IMR-90 (cell line): ENCODE results near the gene EXOC4. TPM values are rescaled to one million over a fixed set of nuclear protein-coding genes. Genes with fewer than 3 reads are reported as not detected.

ENCODE experiments used
- ATAC-seq: fragments of 200-7000 bp; cut with Tn5 transposase; 2 replicates; pipeline ENCODE4 v1.9.1; 2020; ENCODE audit warnings: low read depth, mild to moderate bottlenecking, moderate library complexity
- BruUV-seq: library from RNA; stranded (reverse); fragments of 400-500 nt; replicated peaks from 2 replicates; lab custom pipeline; 2021; lab: Mats Ljungman, UMichigan
- CTCF ChIA-PET: fragments of 300-600 bp; formaldehyde crosslinking; extraction: SDS; loops from one replicate; lab custom pipeline; 2021; ENCODE audit warnings: antibody characterized with exemption; lab: Yijun Ruan, JAX
- POLR2A ChIA-PET: fragments of 300-600 bp; sonication (Branson Sonifier 250); formaldehyde crosslinking; loops from one replicate; lab custom pipeline; 2022; ENCODE audit warnings: antibody characterized with exemption; ENCODE audit not compliant: unreplicated experiment; lab: Charles Lee
- DNase-seq: peaks from one replicate; pipeline ENCODE4 v3.0.0; 2013
- H2AFZ ChIP-seq: replicated peaks from 2 replicates; pipeline ENCODE3; 2013; ENCODE audit warnings: low read length, mild to moderate bottlenecking; ENCODE audit not compliant: poor library complexity
- H2AK5ac ChIP-seq: 2 replicates; pipeline ENCODE4 v1.6.1; 2013; ENCODE audit warnings: low read depth, low read length, inconsistent platforms
- H2AK9ac ChIP-seq: replicated peaks from 2 replicates; pipeline ENCODE3; 2013; ENCODE audit warnings: mild to moderate bottlenecking, low read depth, low read length, moderate library complexity; ENCODE audit not compliant: poor library complexity
- H2BK120ac ChIP-seq: 2 replicates; pipeline ENCODE4 v1.6.1; 2013; ENCODE audit warnings: low read depth, low read length, inconsistent platforms
- H2BK15ac ChIP-seq: 3 replicates; pipeline ENCODE4 v1.6.1; 2013; ENCODE audit warnings: low read depth, low read length, inconsistent platforms
- H2BK20ac ChIP-seq: 2 replicates; pipeline ENCODE4 v1.6.1; 2013; ENCODE audit warnings: low read depth, mild to moderate bottlenecking, inconsistent platforms, low read length, moderate library complexity
- H2BK5ac ChIP-seq: 2 replicates; pipeline ENCODE4 v1.6.1; 2013; ENCODE audit warnings: mild to moderate bottlenecking, low read depth, low read length, inconsistent platforms; ENCODE audit not compliant: poor library complexity, severe bottlenecking
- H3K14ac ChIP-seq: replicated peaks from 2 replicates; pipeline ENCODE4 v1.6.1; 2013; ENCODE audit warnings: low read depth, low read length, inconsistent platforms
- H3K18ac ChIP-seq: 2 replicates; pipeline ENCODE4 v1.6.1; 2013; ENCODE audit warnings: low read depth, low read length, control low read depth
- H3K23ac ChIP-seq: 2 replicates; pipeline ENCODE4 v1.6.1; 2013; ENCODE audit warnings: low read depth, low read length, inconsistent platforms
- H3K27ac ChIP-seq: 2 replicates; pipeline ENCODE4 v1.5.1; 2013; ENCODE audit warnings: mild to moderate bottlenecking, control low read depth, low read length; ENCODE audit not compliant: insufficient read depth
- H3K27me3 ChIP-seq: 2 replicates; pipeline ENCODE4 v1.6.1; 2013; ENCODE audit warnings: low read length; ENCODE audit not compliant: control insufficient read depth, insufficient read depth
- H3K36me3 ChIP-seq: 2 replicates; pipeline ENCODE4 v1.6.1; 2013; ENCODE audit warnings: low read length, mixed read lengths; ENCODE audit not compliant: control insufficient read depth, insufficient read depth
- H3K4ac ChIP-seq: 2 replicates; pipeline ENCODE4 v1.6.1; 2013; ENCODE audit warnings: low read depth, low read length, inconsistent platforms
- H3K4me1 ChIP-seq: 2 replicates; pipeline ENCODE4 v1.6.1; 2013; ENCODE audit warnings: low read length, mixed read lengths; ENCODE audit not compliant: control insufficient read depth, insufficient read depth
- H3K4me2 ChIP-seq: 2 replicates; pipeline ENCODE4 v1.6.1; 2013; ENCODE audit warnings: low read depth, mild to moderate bottlenecking, control low read depth, low read length, moderate library complexity
- H3K4me3 ChIP-seq: 2 replicates; pipeline ENCODE4 v1.5.1; 2013; ENCODE audit warnings: low read depth, mild to moderate bottlenecking, control low read depth, low read length, moderate library complexity; ENCODE audit not compliant: insufficient read depth
- H3K56ac ChIP-seq: 2 replicates; pipeline ENCODE4 v1.6.1; 2013; ENCODE audit warnings: low read length, inconsistent platforms; ENCODE audit not compliant: insufficient read depth; ENCODE audit errors: extremely low read depth
- H3K79me1 ChIP-seq, 2 experiments: 2 replicates each; pipeline ENCODE4 v1.6.1; 2013; ENCODE audit warnings: low read length in 2 of 2, inconsistent platforms in 1 of 2, low read depth in 1 of 2
- H3K9ac ChIP-seq: 2 replicates; pipeline ENCODE4 v1.6.1; 2013; ENCODE audit warnings: low read depth, low read length, control low read depth
- H3K9me1 ChIP-seq: 2 replicates; pipeline ENCODE4 v1.6.1; 2013; ENCODE audit warnings: low read length, inconsistent platforms; ENCODE audit not compliant: insufficient read depth
- H3K9me3 ChIP-seq: 2 replicates; pipeline ENCODE4 v1.6.1; 2013; ENCODE audit warnings: low read length; ENCODE audit not compliant: control insufficient read depth, insufficient read depth
- H4K20me1 ChIP-seq: 2 replicates; pipeline ENCODE4 v1.6.1; 2013; ENCODE audit warnings: low read length, inconsistent platforms; ENCODE audit not compliant: insufficient read depth
- H4K5ac ChIP-seq: 2 replicates; pipeline ENCODE4 v1.6.1; 2013; ENCODE audit warnings: mild to moderate bottlenecking, low read depth, low read length, control low read depth
- H4K8ac ChIP-seq, 2 experiments: 2 replicates each; pipeline ENCODE4 v1.6.1; 2013; ENCODE audit warnings: low read depth in 2 of 2, low read length in 2 of 2, control low read depth in 1 of 2, inconsistent platforms in 1 of 2
- H4K91ac ChIP-seq: 2 replicates; pipeline ENCODE4 v1.6.1; 2013; ENCODE audit warnings: low read depth, low read length, inconsistent platforms; ENCODE audit not compliant: insufficient read depth
- NFE2L2 ChIP-seq: fragments of 150-350 bp; IDR thresholded peaks from 2 replicates; pipeline ENCODE4 v1.6.1; 2016; ENCODE audit warnings: low read depth, mild to moderate bottlenecking, low read length
- RFX5 ChIP-seq: IDR thresholded peaks from 2 replicates; pipeline ENCODE4 v1.8.0; 2012; ENCODE audit warnings: low read depth, mild to moderate bottlenecking, low read length, moderate library complexity
- WGBS, 2 experiments: methylation state at CpG; one replicate each; pipeline versions ENCODE4 v1.1.5 to v1.1.7; 2013; ENCODE audit warnings: missing lambda C conversion rate in 2 of 2; ENCODE audit not compliant: insufficient read length in 1 of 2; ENCODE audit errors: extremely low coverage in 2 of 2; 5-methylcytosine and 5-hydroxymethylcytosine counted together
- dilution Hi-C: fragments of 300-500 bp; cut with HindIII; formaldehyde crosslinking; loops from one replicate; pipeline ENCODE4 v1.14.3; 2018; ENCODE audit warnings: low sequenced_read_pairs; ENCODE audit not compliant: unreplicated experiment
- in situ Hi-C: fragments of 300-500 bp; cut with MboI; formaldehyde crosslinking; loops from 3 replicates; pipeline ENCODE4 v1.14.3; 2019; ENCODE audit warnings: low sequenced_read_pairs, inconsistent platforms, mixed read lengths
- intact Hi-C: fragments of 100-400 bp; cut with micrococcal nuclease; formaldehyde crosslinking; loops from 2 replicates; pipeline ENCODE4 v1.10.0; 2022
- polyA plus RNA-seq, 3 experiments: library from polyadenylated mRNA; depleted of rRNA; stranded (reverse); fragments of >200 nt; gene quantifications; 2 replicates each; pipeline ENCODE4 v1.2.3, GENCODE V29; 2012; ENCODE audit warnings: low replicate concordance in 1 of 3
- total RNA-seq: library from RNA; depleted of rRNA; stranded (reverse); fragments of >200 nt; gene quantifications from 2 replicates; pipeline ENCODE4 v1.2.3, GENCODE V29; 2012

EXOC4 gene
- total and polyA plus RNA-seq, 2 of the 4 experiments (the other 2 are of a cell fraction) = 25.4 to 94.6 TPM

GRCh38 chr7:133353775-133354174, 100.9 kb downstream of the EXOC4 start:
- 0 out of 2 replicates have a peak, but pooled peaks cover 1% of the 10 kb centered on the region for H3K9me3 ChIP-seq
- no peak overlapping the region for H3K27ac ChIP-seq
- no peak overlapping the region for H2AK9ac ChIP-seq
- H2AK5ac ChIP-seq = no peak overlapping the region
- no peak overlapping the region for H3K18ac ChIP-seq
- no peak overlapping the region for H3K4ac ChIP-seq
- H2BK5ac ChIP-seq = peak overlapping the region; percentile 91
- H3K56ac ChIP-seq = no peak overlapping the region
- no TSS peak for BruUV-seq
- POLR2A ChIA-PET = no interaction called here
- H4K91ac ChIP-seq = no peak overlapping the region
- no peak overlapping the region for H2BK15ac ChIP-seq
- CTCF ChIA-PET = interaction anchor here (1.6 kb wide), 1 partner anchor 9 kb away, joined by 5 read pairs; no protein-coding TSS in a partner anchor
- H3K4me2 ChIP-seq = no peak overlapping the region
- no peak overlapping the region for H3K23ac ChIP-seq
- intact Hi-C loops = no loop called here
- dilution Hi-C loops = no loop called here
- no peaks in the 10 kb centered on the region for H3K27me3 ChIP-seq
- H2BK20ac ChIP-seq = no peak overlapping the region
- H3K9me1 ChIP-seq = peaks cover 3% of the 10 kb centered on the region; the same call in 1 of the 2 replicates
- no peak overlapping the region for H3K14ac ChIP-seq
- WGBS, 2 experiments = no CpG with 5 or more reads among the region's 1 CpG
- H2AFZ ChIP-seq = no peak overlapping the region
- peaks cover 11% of the 10 kb centered on the region in 2 experiments; a peak in 3 of 4 replicates for H3K79me1 ChIP-seq
- DNase-seq = no peak
- ATAC-seq = no peak
- peaks cover 10% of the 10 kb centered on the region for H3K4me1 ChIP-seq
- no peak overlapping the region for H4K5ac ChIP-seq
- TF ChIP-seq RFX5 (no peak), NFE2L2 (no peak)
- no peak overlapping the region for H4K8ac ChIP-seq
- no peak overlapping the region; the same call in 1 of the 2 replicates for H2BK120ac ChIP-seq
- no peaks in the 10 kb centered on the region for H4K20me1 ChIP-seq
- in situ Hi-C loops = no loop called here
- no peaks in the 10 kb centered on the region; the same call in 1 of the 2 replicates for H3K36me3 ChIP-seq
- no peak overlapping the region for H3K9ac ChIP-seq
- H3K4me3 ChIP-seq = no peak overlapping the region
